Lung (tissue), 12 donors: ENCODE data around the gene NEB. TPM values are rescaled to one million over a fixed set of nuclear protein-coding genes. Genes with fewer than 3 reads are reported as not detected.

Experiments
- ATAC-seq: fragments of 200-7000 bp; cut with Tn5 transposase; one replicate; pipeline ENCODE4 v1.9.1; 2020; ENCODE audit warnings: moderate number of reproducible peaks; ENCODE audit not compliant: insufficient read depth, low FRiP score
- DNase-seq, 3 donors: peaks; one replicate each; pipeline ENCODE4 v3.0.0-alpha.2; 2013 to 2017
- H3K27ac ChIP-seq, 2 donors: one replicate each; pipeline ENCODE4 v1.5.1; 2013; ENCODE audit warnings: mild to moderate bottlenecking in 2 of 2, moderate library complexity in 2 of 2, control low read depth in 1 of 2, inconsistent platforms in 1 of 2, low read depth in 1 of 2, low read length in 1 of 2
- H3K27me3 ChIP-seq, 3 donors: one replicate each; pipeline ENCODE4 v1.5.1; 2013; ENCODE audit warnings: low read length in 2 of 3; ENCODE audit not compliant: control insufficient read depth in 3 of 3, insufficient read depth in 3 of 3
- H3K36me3 ChIP-seq, 4 donors: one replicate each; pipeline ENCODE4 v1.5.1; 2013; ENCODE audit warnings: low read length in 4 of 4, mild to moderate bottlenecking in 1 of 4, moderate library complexity in 1 of 4; ENCODE audit not compliant: control insufficient read depth in 4 of 4, insufficient read depth in 4 of 4
- H3K4me1 ChIP-seq, 5 donors: one replicate each; pipeline ENCODE4 v1.5.1; 2013; ENCODE audit warnings: low read length in 5 of 5, mild to moderate bottlenecking in 2 of 5, moderate library complexity in 1 of 5; ENCODE audit not compliant: control insufficient read depth in 5 of 5, insufficient read depth in 5 of 5
- H3K4me3 ChIP-seq: one replicate; pipeline ENCODE4 v1.5.1; 2013; ENCODE audit warnings: mild to moderate bottlenecking, control low read depth, moderate library complexity
- H3K9ac ChIP-seq, 2 donors: one replicate each; pipeline ENCODE4 v1.5.1; 2013; ENCODE audit warnings: low read length in 2 of 2, control low read depth in 1 of 2; ENCODE audit not compliant: insufficient read depth in 1 of 2
- H3K9me3 ChIP-seq, 4 donors: one replicate each; pipeline ENCODE4 v1.5.1; 2013; ENCODE audit warnings: low read length in 3 of 4, mild to moderate bottlenecking in 1 of 4, moderate library complexity in 1 of 4; ENCODE audit not compliant: control insufficient read depth in 4 of 4, insufficient read depth in 3 of 4
- CTCF ChIP-seq: IDR thresholded peaks from 2 replicates; pipeline ENCODE4 v1.5.1; 2012; ENCODE audit warnings: mild to moderate bottlenecking; ENCODE audit errors: control extremely low read depth, extremely low read depth
- WGBS, 2 donors: extraction: QIAGEN DNeasy Blood & Tissue Kit; methylation state at CpG; one replicate each; pipeline ENCODE4 v1.1.7; 2013; 5-methylcytosine and 5-hydroxymethylcytosine counted together
- polyA plus RNA-seq, 2 donors: library from polyadenylated mRNA; stranded (reverse); fragments of 200-250 nt; gene quantifications; one replicate each; pipeline ENCODE4 v1.2.1, GENCODE V29; 2013
- total RNA-seq, 2 donors: library from RNA; depleted of rRNA in 1 of 2; stranded (reverse); fragments of >200 nt in 1 of 2; gene quantifications; one replicate each; pipeline ENCODE4 v1.2.1, GENCODE V29; 2014 to 2021
- donor health status: control.
- donor health status: control.
- donor health status: Bipolar disorder and iron deficiency.
- donor health status: healthy.
- donor health status: DM: yes; HTN: yes; CAD: no.

NEB gene
- total and polyA plus RNA-seq, 4 donors = 0.52 to 2.1 (median 1.0) TPM

- ATAC-seq = no peak
- Histone ChIP-seq H3K27ac (no peak overlapping the region), H3K9ac (no peak overlapping the region), H3K36me3 (no peaks in the 10 kb centered on the region), H3K27me3 (no peaks in the 10 kb centered on the region), H3K9me3 (no peaks in the 10 kb centered on the region), H3K4me3 (no peak overlapping the region), H3K4me1 (no peaks in the 10 kb centered on the region)
- DNase-seq = no peak
- 87 to 89% methylated on average over 2 of the region's 2 CpGs for WGBS, 2 donors
- TF ChIP-seq CTCF = no peak
These were observed 76.2 kb downstream of the NEB start for GRCh38 chr2:151658081-151658480.

GRCh38 chr2:151657667-151658076 lies 76.6 kb downstream of the NEB start:
- no peak for ATAC-seq
- no peak for DNase-seq
- H3K27me3 ChIP-seq = no peaks in the 10 kb centered on the region

DNA sequence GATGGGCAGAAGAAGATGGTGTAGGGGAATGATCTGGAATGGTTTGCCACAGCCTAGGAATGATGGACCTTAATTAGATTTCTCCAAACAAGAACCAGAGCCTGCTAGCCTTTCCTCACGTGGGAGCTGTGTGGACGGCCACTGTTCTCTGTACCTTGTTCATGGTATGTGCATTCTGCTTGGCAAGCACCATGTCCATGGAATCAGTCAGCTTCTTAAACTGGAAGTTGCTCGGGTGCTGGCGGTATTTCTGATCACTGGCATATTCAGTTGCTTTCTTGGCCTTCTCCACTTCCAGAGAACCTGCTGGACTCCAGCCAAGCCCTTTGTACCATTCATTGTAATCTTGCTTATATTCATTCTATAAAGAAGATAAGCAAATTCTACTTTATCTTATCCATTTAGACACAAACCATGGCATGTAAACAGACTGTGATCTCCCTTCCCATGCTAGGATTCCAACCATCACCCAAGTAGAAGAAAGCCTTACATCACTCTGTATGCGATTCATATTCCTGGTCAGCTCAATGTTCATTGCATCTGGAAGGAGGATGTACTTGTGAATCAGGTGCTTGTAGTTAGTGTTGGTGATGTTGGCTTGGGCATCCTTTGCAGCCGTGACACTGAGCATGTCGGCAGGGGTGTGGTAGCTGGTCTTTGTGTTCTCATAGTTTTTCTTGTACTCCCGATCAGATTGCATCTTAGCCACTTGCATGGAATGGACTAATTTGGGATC lies 78.4 kb downstream of the NEB start:
- WGBS, 2 donors = 84 to 92% methylated on average over 8 of the region's 8 CpGs

More at GRCh38 chr2:151657667-151658076, 76.6 kb downstream of the NEB start:
- no peaks in the 10 kb centered on the region for H3K9me3 ChIP-seq
- H3K36me3 ChIP-seq = no peaks in the 10 kb centered on the region
- no peak for TF ChIP-seq CTCF
- H3K4me1 ChIP-seq = no peaks in the 10 kb centered on the region
- no peak overlapping the region for H3K9ac ChIP-seq
- H3K4me3 ChIP-seq = no peak overlapping the region
- H3K27ac ChIP-seq = no peak overlapping the region
- WGBS, 2 donors = 86 to 87% methylated on average over 2 of the region's 2 CpGs

More for the DNA sequence above, 78.4 kb downstream of the NEB start:
- H3K27me3 ChIP-seq = no peaks in the 10 kb centered on the region
- H3K27ac ChIP-seq = no peak overlapping the region
- no peaks in the 10 kb centered on the region for H3K36me3 ChIP-seq
- H3K4me1 ChIP-seq = no peaks in the 10 kb centered on the region
- no peaks in the 10 kb centered on the region for H3K9me3 ChIP-seq
- DNase-seq (no peak), ATAC-seq (no peak)
- H3K9ac ChIP-seq = no peak overlapping the region
- H3K4me3 ChIP-seq = no peak overlapping the region
- TF ChIP-seq CTCF = no peak
